Measurements from ENCODE around the gene IFNA21.
"Not testable (repeated sequence)": the region's sequence is repeated elsewhere in the genome, so short reads cannot be mapped to it uniquely, and the experiment has no call there.

The IFNA21 gene

DNA sequence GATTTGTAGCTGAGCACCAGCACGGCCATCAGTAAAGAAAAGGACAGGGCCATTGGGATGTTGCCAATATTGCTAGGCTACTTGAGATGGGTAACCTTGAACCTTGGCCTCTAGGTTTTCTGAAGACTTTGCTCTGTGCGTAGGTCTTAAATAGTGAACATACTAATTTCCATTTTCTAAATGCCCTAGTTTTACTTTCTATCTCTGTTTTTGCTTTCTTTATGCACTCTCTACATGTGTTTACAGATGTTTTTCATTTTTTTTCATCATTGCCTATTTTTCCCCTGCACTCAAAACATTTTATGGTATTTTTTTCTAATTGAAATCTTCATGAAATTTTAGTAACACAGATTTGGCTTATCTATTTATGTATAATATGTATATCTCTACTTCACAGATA, at the start of gene IFNA21:
IFNA21 (minus strand) TSS at position 101 of the 400 bp plus-strand sequence; CDS start at position 53, 48 bp downstream.
- DNase-seq (ENCODE audit: extremely low read depth, low read depth), result not testable (repeated sequence)

DNA sequence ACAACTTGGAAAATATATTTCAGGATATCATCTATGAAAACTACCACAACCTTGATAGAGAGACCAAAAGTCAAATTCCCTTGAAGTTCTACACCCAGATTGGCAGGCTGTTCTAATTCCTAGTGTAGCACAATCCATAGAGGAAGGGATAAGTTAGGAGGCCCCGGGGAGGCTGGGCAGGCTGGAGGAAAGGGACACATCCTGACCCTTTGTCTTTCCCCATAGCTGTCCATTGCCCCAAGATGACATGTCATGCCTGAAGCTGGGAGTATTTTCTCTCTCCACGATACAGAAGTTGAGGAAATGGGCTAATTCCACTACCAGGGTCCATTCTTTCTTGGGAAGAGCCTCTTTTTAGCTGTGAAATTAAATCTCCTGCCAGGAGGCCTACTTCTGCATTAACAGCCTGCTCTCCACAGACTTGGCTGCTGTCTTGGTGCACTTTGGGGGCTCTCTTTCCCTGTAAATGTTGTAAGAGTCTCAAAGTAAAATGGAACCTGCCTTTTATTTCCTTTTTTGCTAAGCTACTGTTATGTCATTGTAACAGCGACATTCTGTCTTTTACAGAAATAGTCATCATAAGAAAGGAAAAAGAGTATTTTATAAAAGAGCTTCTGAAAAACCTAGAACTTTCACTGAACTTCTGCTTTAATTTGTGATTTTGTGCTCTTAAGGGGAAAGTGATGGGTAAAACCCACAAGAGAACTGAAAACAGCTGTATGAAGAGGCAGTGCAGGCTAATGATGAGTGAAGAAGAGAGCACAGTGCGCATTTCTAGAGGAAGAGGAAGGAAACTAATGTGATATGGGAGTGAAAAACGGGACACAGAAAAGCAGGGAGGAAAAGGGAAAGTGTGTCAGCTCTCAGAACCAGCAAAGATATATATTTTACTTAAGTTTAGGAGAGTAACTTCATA, 47.2 kb upstream of the IFNA21 start:
- DNase-seq (ENCODE audit: extremely low read depth, low read depth), result not testable (repeated sequence)
- TF ChIP-seq, protein P1, sequence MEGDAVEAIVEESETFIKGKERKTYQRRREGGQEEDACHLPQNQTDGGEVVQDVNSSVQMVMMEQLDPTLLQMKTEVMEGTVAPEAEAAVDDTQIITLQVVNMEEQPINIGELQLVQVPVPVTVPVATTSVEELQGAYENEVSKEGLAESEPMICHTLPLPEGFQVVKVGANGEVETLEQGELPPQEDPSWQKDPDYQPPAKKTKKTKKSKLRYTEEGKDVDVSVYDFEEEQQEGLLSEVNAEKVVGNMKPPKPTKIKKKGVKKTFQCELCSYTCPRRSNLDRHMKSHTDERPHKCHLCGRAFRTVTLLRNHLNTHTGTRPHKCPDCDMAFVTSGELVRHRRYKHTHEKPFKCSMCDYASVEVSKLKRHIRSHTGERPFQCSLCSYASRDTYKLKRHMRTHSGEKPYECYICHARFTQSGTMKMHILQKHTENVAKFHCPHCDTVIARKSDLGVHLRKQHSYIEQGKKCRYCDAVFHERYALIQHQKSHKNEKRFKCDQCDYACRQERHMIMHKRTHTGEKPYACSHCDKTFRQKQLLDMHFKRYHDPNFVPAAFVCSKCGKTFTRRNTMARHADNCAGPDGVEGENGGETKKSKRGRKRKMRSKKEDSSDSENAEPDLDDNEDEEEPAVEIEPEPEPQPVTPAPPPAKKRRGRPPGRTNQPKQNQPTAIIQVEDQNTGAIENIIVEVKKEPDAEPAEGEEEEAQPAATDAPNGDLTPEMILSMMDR (IDR thresholded peaks at IDR 0.05; ENCODE audit: low read depth, low read length), result peak; percentile 37

DNA sequence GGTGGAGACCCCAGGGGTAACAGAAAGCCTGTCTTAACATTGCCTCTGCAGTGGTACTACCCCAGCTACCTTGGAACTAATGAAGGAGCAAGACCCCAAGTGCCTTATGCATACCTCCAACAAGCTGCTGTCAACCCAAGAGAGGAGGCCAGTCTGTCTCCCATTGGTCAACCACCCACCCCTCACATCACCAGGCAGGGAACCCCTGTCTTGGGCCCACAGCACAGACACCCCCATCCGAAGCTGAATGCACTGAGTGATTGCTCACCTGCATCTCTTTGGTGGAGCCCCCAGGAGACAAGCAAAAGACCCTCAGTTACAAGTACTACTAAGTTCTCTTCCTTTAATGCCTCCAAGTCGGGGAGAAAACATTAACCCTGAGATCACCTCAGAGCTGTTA, 45.7 kb upstream of the IFNA21 start:
- DNase-seq (ENCODE audit: extremely low read depth, low read depth), result not testable (repeated sequence)

DNA sequence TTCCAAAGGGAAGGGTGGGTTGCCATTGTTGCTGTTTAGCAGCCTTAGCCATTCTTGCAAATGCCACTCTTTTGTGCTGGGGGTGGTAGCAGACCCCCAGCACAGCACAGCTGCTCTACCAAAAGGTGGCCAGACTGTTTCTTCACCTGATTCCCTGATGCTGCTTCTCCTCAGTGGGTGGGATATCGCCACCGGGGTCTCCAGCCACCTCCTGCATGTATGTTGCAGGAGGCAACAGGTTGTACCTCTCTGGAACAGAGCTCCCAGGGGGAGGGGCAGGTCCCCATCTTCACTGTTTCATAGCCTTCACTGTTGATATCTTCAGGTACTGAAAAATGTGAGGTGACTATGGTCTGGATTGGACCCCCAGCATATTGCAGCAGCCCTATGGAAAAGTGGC, 44.3 kb upstream of the IFNA21 start:
- DNase-seq (ENCODE audit: extremely low read depth, low read depth), result not testable (repeated sequence)

DNA sequence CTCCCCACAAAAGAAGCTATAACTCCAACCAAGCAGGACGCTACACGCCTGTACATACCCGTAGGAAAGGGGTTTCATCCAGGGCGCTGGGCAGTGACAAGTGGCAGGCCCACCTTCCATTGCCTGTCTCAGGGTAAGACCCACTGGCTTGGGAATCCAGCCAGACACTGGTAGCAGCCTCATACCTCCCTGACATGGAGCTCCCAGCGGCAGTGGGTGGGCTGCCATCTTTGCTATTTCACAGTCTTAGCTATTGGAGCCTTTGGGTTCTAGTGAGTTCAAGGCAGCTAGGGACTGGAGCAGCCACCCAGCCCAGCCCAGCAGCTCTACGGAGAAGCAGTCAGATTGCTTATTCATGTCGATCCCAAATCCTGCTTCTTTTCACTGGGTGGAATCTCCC, 43.9 kb upstream of the IFNA21 start:
- TF ChIP-seq, protein P1 (IDR thresholded peaks at IDR 0.05; ENCODE audit: low read depth, low read length), result no peak
- DNase-seq (ENCODE audit: extremely low read depth, low read depth), result no peak

DNA sequence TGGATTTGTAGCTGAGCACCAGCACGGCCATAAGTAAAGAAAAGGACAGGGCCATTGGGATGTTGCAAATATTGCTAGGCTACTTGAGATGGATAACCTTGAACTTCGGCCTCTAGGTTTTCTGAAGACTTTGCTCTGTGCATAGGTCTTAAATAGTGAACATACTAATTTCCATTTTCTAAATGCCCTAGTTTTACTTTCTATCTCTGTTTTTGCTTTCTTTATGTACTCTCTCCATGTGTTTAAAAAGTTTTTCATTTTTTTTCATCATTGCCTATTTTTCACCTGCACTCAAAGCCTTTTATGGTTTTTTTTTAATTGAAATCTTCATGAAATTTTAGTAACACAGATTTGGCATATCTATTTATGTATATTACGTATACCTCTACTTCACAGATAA, 40.6 kb upstream of the IFNA21 start, which contains the start of gene IFNA10:
IFNA10 (minus strand) TSS at position 101 of the 400 bp plus-strand sequence; CDS start at position 55, 46 bp downstream.
- not testable (repeated sequence) for DNase-seq (ENCODE audit: extremely low read depth, low read depth)

DNA sequence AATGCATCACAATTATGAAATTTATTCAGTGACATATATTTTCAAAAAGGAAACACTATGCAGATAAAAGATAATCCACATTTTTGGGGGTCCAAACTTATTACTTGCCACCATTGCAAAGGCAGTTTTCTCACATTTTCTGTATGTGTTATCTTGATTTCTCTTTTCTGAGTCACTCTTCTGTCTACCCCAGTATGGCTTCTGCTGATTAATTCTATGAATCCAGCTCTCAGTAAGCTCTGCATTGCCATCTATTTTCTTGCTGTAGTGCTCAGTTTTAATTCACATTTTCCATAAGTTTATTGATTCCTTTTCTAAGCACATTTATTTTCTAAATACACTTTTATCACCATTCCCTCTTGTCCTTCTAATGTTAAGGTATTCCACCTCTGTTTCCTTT, 38.7 kb upstream of the IFNA21 start:
- no peak for DNase-seq (ENCODE audit: extremely low read depth, low read depth)
- TF ChIP-seq, protein P1 (IDR thresholded peaks at IDR 0.05; ENCODE audit: low read depth, low read length), result no peak

DNA sequence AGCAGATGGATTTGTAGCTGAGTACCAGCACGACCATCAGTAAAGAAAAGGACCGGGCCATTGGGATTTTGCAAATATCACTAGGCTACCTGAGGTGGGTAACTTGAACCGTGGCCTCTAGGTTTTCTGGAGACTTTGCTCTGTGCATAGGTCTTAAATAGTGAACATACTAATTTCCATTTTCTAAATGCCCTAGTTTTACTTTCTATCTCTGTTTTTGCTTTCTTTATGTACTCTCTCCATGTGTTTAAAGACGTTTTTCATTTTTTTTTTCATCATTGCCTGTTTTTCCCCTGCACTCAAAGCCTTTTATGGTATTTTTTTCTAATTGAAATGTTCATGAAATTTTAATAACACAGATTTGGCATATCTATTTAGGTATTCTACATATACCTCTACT, 35.6 kb upstream of the IFNA21 start, which contains the start of gene IFNA7:
IFNA7 (minus strand) TSS at position 101 of the 400 bp plus-strand sequence; CDS start at position 61, 40 bp downstream.
- not testable (repeated sequence) for DNase-seq (ENCODE audit: extremely low read depth, low read depth)

DNA sequence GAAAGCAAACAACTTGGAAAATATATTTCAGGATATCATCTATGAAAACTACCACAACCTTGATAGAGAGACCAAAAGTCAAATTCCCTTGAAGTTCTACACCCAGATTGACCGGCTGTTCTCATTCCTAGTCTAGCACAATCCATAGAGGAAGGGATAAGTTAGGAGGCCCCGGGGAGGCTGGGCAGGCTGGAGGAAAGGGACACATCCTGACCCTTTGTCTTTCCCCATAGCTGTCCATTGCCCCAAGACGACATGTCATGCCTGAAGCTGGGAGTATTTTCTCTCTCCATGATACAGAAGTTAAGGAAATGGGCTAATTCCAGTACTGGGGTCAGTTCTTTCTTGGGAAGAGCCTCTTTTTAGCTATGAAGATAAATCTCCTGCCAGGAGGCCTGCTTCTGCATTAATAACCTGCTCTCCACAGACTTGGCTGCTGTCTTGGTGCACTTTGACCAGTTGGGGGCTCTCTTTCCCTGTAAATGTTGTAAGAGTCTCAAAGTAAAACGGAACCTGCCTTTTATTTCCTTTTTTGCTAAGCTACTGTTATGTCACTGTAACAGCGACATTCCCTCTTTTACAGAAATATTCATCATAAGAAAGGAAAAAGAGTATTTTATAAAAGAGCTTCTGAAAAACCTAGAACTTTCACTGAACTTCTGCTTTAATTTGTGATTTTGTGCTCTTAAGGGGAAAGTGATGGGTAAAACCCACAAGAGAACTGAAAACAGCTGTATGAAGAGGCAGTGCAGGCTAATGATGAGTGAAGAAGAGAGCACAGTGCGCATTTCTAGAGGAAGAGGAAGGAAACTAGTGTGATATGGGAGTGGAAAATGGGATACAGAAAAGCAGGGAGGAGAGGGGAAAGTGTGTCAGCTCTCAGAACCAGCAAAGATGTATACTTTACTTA, 28.7 kb upstream of the IFNA21 start:
- TF ChIP-seq, protein P1 (IDR thresholded peaks at IDR 0.05; ENCODE audit: low read depth, low read length), result peak; percentile 45

DNA sequence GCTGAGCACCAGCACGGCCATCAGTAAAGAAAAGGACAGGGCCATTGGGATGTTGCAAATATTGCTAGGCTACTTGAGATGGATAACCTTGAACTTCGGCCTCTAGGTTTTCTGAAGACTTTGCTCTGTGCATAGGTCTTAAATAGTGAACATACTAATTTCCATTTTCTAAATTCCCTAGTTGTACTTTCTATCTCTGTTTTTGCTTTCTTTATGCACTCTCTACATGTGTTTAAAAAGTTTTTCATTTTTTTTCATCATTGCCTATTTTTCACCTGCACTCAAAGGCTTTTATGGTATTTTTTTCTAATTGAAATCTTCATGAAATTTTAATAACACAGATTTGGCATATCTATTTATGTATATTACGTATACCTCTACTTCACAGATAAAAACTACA, 21.0 kb upstream of the IFNA21 start, which contains the start of gene IFNA4:
IFNA4 (minus strand) TSS at position 101 of the 400 bp plus-strand sequence; CDS start at position 45, 56 bp downstream.
- DNase-seq (ENCODE audit: extremely low read depth, low read depth), result not testable (repeated sequence)

More for the DNA sequence above, 28.7 kb upstream of the IFNA21 start:
- DNase-seq (ENCODE audit: extremely low read depth, low read depth), result not testable (repeated sequence)
